ENCODE measurements around the gene SMYD4.
"Not testable (repeated sequence)": the region's sequence is repeated elsewhere in the genome, so short reads cannot be mapped to it uniquely, and the experiment has no call there.

The SMYD4 gene

GRCh38 chr17:1753767-1754429 lies 75.8 kb downstream of the SMYD4 start:
- DNase-seq: no peak

GRCh38 chr17:1752425-1753262 lies 77.1 kb downstream of the SMYD4 start:
- DNase-seq: no peak

GRCh38 chr17:1750628-1751027 lies 79.1 kb downstream of the SMYD4 start:
- DNase-seq: no peak

- DNase-seq: no peak
Measured at GRCh38 chr17:1746975-1747543, 82.6 kb downstream of the SMYD4 start.

GRCh38 chr17:1745513-1746020 lies 84.1 kb downstream of the SMYD4 start:
- DNase-seq: no peak

GRCh38 chr17:1744551-1745512 lies 84.9 kb downstream of the SMYD4 start:
- DNase-seq: no peak

- no peak for DNase-seq
Measured at GRCh38 chr17:1743088-1743439, 86.6 kb downstream of the SMYD4 start.

- no peak for DNase-seq
Measured at GRCh38 chr17:1742371-1743087, 87.2 kb downstream of the SMYD4 start, which contains the start of gene SERPINF2. SERPINF2 (plus strand) TSS chr17:1742871; CDS start chr17:1744996, 2,125 bp downstream.

GRCh38 chr17:1741899-1742298 lies 87.8 kb downstream of the SMYD4 start:
- not testable (repeated sequence) for DNase-seq

- DNase-seq: no peak
Measured at GRCh38 chr17:1737531-1738291, 92.0 kb downstream of the SMYD4 start.

GRCh38 chr17:1736348-1737281 lies 93.1 kb downstream of the SMYD4 start:
- peak in 1 of 2 experiments; percentile 35 for DNase-seq

- DNase-seq: no peak
Measured at GRCh38 chr17:1735834-1736347, 93.8 kb downstream of the SMYD4 start.

- DNase-seq: no peak
Measured at GRCh38 chr17:1735418-1735817, 94.3 kb downstream of the SMYD4 start.

- no peak for DNase-seq
Measured at GRCh38 chr17:1733759-1734158, 95.9 kb downstream of the SMYD4 start.

- DNase-seq: no peak
Measured at GRCh38 chr17:1732833-1733321, 96.8 kb downstream of the SMYD4 start.

GRCh38 chr17:1732241-1732832 lies 97.4 kb downstream of the SMYD4 start:
- DNase-seq: no peak

- DNase-seq: no peak
Measured at GRCh38 chr17:1731194-1731506, 98.6 kb downstream of the SMYD4 start.

- DNase-seq: no peak
Measured at GRCh38 chr17:1730326-1731193, 99.1 kb downstream of the SMYD4 start.
